Ammon's horn (tissue), 1 donor: Measurements from ENCODE around the gene LRRC74B.
"Not testable (repeated sequence)": the region's sequence is repeated elsewhere in the genome, so short reads cannot be mapped to it uniquely, and the experiment has no call there.

Experiments used
- DNase-seq: peaks from one replicate; pipeline ENCODE4 v3.0.0-alpha.2; 2016; ENCODE audit warnings: low spot score

The LRRC74B gene

DNA sequence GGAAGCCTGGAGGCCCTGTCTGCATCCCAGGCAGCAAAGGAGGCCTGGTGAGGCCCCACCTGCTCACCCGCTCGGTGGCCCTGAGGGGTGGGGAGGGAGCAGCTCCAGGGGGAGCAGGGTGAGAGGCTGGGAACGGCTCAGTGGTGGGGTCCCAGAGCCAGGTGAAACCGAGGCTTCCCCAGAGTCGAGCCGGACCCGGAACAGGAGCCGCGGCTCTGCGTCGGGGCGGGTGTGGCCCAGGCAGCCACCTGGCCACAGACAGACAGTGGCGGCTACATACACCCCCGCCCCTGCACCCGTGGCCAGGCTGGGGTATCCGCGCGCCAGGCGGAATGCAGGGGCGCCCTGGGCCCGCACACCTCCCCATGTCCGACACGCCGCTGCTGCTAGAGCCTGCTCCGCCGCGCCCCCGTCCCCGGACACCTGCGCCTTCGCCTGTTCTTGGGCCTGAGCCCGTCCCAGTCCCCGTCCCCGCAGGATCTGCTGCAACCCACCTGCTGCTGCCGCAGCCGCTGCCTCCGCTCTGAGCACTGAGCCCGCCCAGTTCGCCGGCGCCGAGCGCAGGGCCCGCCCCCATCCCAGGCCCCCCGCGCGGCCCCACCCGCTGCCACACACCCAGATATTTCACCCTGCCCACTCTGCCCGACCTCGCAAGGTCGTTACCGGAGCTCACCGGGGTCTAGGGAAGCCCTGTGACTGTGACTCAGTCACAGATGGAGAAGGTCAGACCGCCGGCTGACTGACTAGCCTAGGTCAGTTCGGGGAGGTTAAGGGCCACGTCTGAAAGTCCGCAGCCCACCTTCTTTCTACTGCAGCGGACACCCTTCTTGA, 13.5 kb upstream of the LRRC74B start, which contains the start of gene SLC7A4:
SLC7A4 (minus strand) TSS at position 525 of the 831 bp plus-strand sequence. CDS start 749 bp downstream, outside the sequence.
- peak; percentile 44 for DNase-seq

DNA sequence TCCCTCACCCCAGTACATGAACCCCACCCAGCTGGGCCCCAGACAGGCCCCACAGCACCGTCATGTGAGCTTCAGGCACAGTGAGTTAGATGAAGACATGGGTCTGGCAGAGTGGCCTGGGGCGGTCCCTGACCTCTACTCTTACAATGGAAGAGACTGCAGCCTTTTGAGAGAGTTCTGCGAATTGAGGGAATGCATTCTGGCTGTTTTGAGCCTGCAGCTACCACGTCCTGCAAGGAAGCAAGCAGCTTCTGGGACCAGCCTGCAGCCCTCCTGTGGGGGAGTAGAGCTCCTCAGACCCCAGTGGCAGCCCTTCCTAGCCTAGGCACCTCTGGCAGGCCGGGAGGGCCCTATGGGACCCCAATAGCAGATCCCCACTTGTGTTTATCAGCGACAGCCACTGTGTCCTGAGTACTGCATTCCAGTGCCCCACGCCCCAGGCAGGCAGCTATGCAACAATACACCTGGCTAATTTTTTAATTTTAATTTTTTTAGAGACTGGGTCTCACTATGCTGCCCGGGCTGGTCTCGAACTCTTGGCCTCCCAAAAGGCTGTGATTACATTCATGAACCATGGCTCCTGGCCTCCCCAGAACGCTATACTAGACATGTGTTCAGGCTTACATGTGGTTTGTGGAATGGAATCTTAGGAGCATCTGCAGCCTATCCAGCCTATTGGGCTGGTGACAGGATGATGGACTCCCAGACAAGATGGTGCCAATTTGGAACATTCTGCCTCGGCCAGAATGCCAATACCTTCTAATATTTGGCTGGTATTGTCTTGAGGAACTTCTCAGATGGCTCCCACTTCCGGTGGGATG, 12.7 kb upstream of the LRRC74B start:
- DNase-seq = no peak

DNA sequence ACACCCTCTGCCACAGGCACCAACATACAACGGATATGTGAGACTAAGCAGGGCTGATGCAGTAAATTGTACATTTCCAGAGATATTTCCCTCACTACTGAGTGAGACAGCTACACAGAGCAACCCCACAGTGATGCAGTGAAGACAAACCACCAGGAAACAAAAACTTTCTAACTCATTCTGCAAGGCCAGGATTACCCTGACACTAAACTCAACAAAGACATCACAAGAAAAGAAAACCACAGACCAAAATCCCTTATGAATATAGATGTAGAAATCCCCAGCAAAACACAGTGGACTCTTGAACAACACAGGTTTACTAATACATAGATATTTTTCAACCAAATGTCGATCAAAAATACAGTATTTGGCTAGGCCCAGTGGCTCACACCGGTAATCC, 11.9 kb upstream of the LRRC74B start:
- DNase-seq = no peak

DNA sequence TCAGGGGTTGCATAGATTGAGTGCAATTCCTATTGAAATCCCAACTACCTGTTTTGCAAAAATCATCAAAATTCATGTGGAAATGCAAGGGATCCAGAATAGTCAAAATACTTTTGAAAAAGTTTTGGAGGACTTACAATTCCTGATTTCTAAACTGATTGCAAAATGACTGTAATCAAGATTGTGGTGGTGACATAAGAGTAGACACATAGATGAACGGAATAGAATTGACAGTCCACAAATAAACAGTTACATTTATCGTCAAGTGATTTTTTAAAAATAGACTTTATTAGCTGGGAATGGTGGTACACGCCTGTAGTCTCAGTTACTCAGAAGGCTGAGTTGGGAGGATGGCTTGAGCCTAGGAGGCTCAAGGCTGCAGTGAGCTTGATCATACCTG, 10.8 kb upstream of the LRRC74B start:
- DNase-seq = no peak

DNA sequence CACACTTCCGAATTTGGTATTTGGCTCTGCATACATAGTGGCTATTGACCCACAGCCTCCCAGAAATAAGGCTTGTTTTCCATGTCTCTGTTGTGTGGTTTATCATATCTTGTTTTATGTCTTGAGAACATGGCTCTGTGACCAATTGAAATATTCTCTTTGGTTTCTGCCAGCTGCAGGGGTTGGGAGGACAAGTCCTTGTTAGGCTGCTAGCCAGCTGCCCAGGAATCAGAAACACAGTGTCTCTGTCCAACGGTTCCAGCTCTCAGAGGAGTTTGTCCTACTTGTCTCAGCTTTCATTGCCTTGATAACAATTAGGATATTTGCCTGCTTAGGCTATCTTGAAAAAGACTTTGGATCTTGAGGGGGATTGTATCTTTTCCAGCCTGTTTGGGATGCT, 7.3 kb upstream of the LRRC74B start:
- DNase-seq = no peak

DNA sequence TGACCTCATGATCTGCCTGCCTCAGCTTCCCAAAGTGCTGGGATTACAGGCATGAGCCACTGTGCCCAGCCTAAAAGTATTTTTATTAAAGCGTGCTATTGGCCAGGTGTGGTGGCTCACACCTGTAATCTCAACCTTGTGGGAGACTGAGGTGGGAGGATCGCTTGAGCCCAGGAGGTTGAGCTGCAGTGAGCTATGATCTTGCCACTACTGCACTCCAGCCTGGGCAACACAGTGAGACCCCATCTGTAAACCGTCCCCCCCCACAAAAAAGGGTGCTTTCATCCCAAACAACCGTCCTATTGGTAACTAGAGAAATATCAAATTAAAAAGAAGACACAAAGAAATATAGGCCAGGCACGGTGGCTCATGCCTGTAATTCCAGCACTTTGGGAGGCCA, 6.6 kb upstream of the LRRC74B start:
- not testable (repeated sequence) for DNase-seq

DNA sequence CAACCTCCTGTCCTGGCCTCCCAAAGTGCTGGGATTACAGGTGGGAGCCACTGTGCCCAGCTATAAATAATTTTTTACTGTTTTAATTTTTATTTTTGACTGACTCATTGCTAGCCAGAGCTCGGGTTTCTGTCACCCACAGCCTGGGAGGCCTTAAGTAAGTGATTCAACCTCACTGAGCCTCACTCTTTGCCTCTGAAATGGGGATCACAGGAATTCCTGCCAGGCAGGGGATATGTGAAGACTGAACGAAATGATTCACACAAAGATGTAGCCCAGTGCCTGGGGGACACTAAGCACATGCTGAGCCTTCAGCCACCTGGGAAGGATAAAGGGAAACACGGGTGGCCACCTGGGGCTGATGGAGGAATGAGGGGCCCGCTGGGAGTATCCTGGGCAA, 3.8 kb upstream of the LRRC74B start:
- no peak for DNase-seq

DNA sequence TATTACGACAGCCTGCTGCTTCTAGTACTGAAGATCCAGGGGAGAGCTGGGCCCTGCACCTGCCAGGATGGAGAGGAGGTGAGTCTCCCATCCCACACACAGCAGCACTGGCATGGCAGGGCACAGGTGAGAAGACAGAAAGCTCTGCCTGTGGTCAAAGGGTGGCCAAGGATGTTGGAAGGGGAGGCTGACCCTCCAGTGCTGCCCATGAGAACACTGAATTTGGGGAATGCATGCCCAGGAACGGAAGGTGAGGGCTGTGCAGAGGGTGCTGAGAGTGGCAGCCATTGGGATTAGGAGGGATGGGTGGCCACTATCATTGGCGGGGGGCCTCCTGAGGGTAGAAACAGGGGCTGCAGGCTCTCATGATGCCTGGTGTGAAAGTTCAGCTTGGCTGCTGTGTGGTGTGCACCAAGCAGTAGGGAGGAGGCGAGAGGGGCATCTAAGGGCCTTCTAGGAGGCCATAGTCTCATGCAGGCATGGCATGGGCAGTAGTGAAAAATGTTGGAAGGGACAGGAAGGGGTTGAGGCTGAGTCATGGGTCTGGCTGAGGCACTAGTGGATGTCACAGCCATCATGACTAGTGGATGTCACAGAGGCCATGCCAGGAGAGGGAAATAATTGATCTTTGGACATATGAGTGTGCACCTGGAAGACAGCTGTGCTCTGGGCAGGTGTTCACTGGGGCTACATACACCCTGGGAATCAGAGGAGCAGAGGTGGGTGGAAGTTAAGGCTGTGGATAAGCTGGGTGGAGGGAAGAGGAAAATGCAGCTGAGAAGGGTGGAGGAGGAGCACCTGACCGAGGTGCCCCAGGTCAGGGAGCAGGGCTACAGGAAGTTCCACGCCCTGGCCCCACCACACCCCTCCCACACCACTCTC, 2.5 kb upstream of the LRRC74B start:
- no peak for DNase-seq

DNA sequence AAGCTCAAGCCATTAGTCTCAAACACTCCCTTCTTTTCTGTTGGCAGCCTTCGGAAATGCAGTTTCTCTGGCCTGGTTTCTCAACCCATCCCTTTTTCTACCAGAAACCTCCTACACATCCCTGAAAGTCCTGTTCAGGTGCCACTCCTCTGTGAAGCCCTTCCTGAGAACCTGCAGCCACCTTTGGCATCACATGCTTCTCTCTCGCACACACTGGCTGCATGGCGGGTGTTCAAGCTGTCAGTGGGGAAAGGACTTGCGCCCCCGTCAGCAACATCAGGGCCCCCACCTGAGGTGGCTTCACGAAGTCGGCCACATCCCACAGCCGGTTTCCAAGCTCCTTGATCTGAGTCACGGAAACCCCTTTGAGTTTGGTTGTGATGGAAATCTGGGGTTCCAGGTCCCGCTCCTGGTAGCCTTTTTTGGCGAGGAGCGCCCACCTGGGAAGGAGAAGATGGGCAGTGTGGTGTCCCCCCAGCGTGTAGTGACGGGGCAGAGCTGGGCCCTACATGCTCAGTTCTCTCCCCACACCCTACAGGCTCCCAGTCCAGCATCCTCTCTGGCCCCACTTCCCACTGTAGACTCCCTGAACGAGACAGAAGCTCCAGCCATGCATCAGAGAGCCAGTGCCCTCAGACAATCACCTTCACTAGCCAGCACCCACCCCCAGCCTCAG, 1.7 kb upstream of the LRRC74B start:
- DNase-seq = no peak

DNA sequence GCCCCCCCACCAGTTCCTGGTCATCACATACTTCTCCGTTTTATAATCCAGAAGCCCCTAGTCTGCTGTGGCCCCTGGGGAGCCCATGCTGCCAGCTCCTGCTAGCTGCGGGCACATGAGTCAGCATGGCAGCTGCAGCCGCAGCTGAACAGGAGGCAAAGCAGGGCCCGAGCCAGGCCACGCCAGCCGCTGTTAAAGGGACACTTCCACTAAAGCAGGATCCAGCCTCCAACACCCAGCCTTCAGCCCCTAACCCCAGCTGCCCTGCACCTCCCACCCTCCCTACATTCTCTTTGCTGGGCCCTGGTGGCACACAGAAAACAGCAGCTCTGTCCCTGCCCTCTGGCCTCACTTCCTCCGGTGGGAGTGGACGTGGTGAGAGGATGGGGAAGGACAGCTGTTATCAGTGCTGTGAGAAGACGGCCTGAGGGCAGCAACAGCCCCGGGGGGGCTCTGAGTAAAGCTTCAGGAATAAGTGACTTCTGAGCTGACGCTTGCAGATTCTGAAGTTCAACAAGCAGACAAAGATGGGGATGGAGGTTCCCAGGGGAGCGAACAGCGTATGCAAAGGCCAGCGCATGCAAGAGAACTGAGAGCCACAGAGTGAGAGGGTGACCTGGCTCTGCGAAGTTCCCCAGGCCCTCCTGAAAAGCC, 688 bp upstream of the LRRC74B start:
- DNase-seq = peak; percentile 18

DNA sequence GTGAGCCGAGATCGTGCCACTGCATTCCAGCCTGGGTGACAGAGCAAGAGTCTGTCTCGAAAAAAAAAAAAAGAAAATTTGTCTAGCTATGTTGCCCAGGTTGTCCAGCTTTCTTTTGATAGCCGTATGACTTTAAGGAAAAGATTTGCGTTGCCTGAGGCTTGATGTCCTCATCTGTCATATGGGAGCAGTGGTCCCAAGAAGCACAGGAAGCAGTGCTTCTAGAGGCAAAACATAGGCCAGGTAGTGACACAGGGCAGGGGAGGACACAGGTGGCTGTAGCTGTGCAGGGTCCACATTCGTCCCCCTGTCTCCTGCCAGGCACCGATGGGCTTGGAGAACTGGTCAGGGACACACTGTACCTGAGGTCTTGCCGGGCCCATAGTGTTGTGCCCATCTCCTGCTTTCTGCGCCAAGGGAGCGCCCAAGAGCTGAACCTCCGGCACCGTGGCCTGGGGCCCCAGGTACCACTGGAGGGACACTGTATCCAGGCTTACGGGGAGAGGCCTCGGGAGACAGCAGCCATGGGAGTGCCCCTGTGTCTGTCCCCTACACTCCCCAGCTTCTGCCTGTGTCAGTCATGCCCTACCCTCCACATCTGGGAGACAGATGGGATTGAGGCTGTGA, 1.4 kb downstream of the LRRC74B start:
- no peak for DNase-seq

DNA sequence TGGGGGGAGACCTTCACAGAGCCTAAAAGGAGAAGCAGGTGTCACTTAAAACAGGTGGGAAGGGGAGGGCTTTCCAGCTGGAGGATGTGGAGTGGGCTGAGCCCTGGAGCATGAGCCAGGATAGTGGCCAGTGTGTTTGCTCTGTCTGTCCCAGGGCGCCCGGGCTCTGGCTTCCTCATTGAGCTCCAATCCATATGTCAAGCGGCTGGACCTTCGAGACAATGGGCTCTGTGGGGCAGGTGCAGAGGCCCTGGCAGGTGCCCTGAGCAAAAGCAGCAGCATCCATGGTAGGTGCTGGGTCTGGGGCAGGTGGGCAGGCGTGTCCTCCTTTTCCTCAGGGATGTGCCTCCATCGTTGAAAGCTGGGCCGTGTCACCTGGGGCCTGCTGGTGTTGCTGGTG, 2.0 kb downstream of the LRRC74B start:
- no peak for DNase-seq

DNA sequence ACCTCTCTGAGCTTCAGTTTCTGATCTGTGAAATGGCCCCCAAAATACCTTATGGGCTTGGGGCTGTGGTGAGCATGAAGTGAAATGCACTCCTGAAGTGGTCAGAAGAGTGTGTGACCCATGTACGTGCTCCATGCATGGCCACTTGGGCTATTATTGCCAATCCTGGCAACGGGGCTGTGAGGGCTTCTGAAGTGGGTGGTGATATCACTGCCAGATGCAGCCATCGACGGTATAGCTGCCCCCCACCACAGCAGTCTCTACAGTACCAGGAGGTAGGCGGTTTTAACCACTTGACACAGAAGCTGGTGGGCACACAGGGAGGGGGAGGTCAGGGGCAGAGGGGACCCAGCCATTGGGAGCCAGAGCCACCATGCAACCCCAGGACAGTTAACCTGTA, 2.7 kb downstream of the LRRC74B start:
- not testable (repeated sequence) for DNase-seq

DNA sequence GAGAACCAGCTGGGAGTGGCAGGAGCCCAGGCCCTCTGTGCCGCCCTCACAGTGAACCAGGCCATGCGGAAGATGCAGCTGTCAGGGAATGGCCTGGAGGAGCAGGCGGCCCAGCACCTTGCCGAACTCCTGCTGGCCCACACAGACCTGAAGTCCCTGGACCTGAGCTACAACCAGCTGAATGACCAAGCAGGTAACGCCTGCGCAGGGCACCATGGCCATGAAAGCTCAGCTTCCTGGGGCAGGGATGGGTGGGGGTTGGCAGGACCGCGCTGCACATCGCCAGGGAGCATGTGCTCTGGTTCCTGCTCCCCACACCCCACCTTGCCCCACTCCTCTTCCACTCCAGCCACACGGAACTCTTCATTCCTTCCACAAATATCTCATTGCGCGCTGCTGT, 3.2 kb downstream of the LRRC74B start:
- not testable (repeated sequence) for DNase-seq

DNA sequence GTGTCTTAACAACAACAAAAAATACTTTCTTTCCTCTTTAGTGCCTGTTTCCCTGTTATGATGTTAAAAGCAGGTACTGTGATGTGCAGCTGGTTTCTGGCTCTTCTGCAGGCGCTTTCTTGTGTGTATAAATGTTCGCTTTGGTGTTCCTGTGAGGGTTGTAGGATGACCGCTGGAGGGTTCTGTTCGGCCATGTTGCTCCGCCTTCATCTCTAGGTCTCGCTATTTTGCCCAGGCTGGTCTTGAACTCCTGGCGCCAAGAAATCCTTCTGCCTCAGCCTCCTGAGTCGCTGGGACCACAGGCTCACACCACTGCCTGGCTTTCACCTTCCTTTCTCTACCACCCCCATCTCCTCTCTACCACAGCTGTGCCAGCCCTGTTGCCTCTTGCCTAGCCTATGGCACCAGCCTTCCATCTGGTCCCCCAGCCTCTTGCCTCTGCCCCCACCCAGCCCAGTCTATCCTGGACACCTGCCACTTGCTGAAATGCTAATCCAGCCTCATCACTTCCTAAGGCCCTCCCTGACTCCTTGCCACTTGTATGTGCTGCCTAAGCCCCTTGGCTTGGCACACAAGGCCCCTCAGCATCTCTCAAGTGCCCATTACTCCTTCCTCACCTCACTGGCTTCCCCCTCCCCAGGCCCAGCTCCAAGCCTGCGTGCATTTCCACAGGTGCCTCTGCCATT, 5.5 kb downstream of the LRRC74B start:
- DNase-seq = no peak

DNA sequence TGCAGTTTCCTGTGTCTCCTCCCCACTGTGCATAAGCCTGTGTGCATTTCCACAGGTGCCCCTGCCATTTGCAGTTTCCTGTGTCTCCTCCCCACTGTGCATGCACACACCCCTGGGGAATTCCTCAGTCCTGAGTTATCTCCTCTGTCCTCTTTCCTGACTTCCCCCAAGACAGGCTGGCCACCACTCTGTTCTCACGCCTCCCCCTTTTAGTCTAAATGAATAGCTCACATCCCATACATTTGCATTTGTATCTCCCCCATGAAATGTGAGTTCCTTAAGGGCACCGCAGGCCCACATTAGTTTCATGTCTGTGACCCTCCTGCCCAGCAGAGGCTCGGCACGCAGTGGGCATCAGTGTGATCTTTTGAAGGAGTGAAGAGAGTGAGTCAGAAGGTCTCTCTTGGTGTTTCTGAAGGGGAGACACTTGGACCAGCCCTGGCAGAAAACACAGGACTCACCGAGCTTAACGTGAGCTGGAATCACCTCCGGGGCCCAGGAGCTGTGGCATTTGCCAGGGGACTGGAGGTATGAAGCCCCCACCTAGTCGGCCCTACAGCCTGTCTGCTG, 6.2 kb downstream of the LRRC74B start:
- DNase-seq = no peak

DNA sequence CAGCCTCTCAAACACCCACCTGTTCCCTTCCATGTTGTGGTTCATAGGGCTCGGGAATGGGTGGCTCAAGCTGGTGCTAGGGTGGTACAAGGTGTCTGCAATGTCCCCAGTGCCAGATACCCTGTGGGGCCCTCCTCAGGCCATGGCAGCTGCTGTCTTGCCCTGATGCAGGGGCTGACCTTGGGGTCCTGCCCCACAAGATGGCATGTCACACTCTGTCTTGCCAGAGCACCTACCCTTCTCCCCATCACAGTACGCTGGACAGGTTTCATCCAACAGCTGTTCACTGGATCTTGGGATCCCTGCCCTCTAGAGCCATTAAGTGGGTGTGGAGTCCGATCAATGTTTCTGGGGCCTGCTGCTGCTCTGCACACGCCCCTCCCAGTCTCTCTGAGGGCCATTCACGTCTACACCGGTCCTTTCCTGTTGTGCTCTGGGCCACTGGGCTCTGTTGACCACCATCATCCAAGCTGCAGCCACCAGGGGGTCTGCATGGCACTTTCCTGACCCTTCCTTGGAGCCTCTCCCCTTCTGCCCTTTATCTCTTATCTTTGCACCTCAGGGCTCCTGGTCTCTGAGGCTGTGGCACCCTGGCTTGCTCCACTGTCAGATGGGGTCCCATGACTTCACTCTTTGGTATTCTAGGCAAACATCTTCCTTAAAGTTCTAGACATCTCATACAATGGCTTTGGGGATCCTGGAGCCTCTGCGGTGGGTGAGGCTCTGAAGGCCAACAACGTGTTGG, 7.1 kb downstream of the LRRC74B start:
- DNase-seq = no peak

DNA sequence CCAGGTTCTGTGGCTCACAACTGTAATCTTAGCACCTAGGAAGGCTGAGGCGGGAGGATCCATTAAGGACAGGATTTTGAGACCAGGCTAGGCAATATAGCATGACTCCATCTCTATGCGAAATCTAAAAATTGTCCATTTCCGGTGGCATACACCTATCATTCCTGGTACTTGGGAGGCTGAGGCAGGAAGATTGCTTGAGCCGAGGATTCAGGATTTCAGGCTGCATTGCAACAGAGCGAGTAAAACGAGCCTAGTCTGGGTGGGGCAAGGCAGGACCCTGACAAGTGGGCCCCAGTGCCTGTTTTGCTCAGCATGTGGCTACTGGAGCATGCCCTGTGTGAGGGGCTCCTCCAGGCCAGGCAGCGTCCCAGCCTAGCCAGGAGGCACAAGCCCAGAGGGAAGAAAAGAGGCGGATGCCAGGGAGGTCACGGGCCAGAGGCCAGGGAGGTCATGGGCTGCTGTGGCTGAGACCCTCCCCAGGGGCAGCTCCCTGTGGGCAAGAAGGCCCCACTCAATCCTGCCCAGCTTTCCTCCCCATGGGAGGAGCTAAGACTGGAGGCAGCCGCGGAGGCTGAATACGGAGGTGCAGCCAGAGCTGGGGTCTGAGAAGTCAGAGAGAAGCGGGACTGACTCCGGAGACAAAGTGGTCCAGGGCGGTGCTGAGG, 8.4 kb downstream of the LRRC74B start:
- DNase-seq = no peak
